Liver (tissue), 9 donors: ENCODE data around the gene TRMT5. TPM values are rescaled to one million over a fixed set of nuclear protein-coding genes. Genes with fewer than 3 reads are reported as not detected.

Source experiments
- DNase-seq: peaks from one replicate; pipeline ENCODE4 v3.0.0-alpha.2; 2017; ENCODE audit warnings: low spot score
- H3K27ac ChIP-seq, 2 donors: one replicate each; pipeline ENCODE4 v1.7.0; 2013; ENCODE audit warnings: inconsistent platforms in 2 of 2, low read length in 2 of 2, control low read depth in 1 of 2, low read depth in 1 of 2, mild to moderate bottlenecking in 1 of 2
- H3K27me3 ChIP-seq, 4 donors: one replicate each; pipeline versions ENCODE4 v1.6.1 to v1.7.0; 2013; ENCODE audit warnings: low read length in 3 of 4, inconsistent platforms in 1 of 4, mild to moderate bottlenecking in 1 of 4, moderate library complexity in 1 of 4; ENCODE audit not compliant: control insufficient read depth in 4 of 4, insufficient read depth in 4 of 4
- H3K36me3 ChIP-seq, 4 donors: one replicate each; pipeline versions ENCODE4 v1.6.1 to v1.7.0; 2013; ENCODE audit warnings: low read length in 3 of 4, mild to moderate bottlenecking in 3 of 4, low read depth in 1 of 4, moderate library complexity in 1 of 4; ENCODE audit not compliant: control insufficient read depth in 4 of 4, insufficient read depth in 3 of 4
- H3K4me1 ChIP-seq, 4 donors: one replicate each; pipeline versions ENCODE4 v1.6.1 to v1.7.0; 2013; ENCODE audit warnings: low read length in 3 of 4, mild to moderate bottlenecking in 3 of 4, moderate library complexity in 1 of 4; ENCODE audit not compliant: control insufficient read depth in 4 of 4, insufficient read depth in 4 of 4
- H3K4me3 ChIP-seq, 3 donors: one replicate each; pipeline versions ENCODE4 v1.6.1 to v1.7.0; 2013; ENCODE audit warnings: low read length in 3 of 3, control low read depth in 1 of 3, low read depth in 1 of 3, mild to moderate bottlenecking in 1 of 3
- H3K9ac ChIP-seq, 2 donors: one replicate each; pipeline ENCODE4 v1.7.0; 2013; ENCODE audit warnings: low read length in 2 of 2, mild to moderate bottlenecking in 2 of 2, moderate library complexity in 2 of 2, control low read depth in 1 of 2, low read depth in 1 of 2
- H3K9me3 ChIP-seq, 4 donors: one replicate each; pipeline versions ENCODE4 v1.6.1 to v1.7.0; 2013; ENCODE audit warnings: low read length in 3 of 4; ENCODE audit not compliant: control insufficient read depth in 4 of 4
- FOXA1 ChIP-seq: IDR thresholded peaks from 2 replicates; pipeline ENCODE4 v1.6.1; 2016; ENCODE audit warnings: antibody characterized with exemption
- FOXA2 ChIP-seq: IDR thresholded peaks from 2 replicates; pipeline ENCODE4 v1.6.1; 2016; ENCODE audit warnings: antibody characterized with exemption
- GABPA ChIP-seq, 2 donors: IDR thresholded peaks in 1 of 2; conservative IDR thresholded peaks in 1 of 2; 2 replicates each; pipeline ENCODE4 v1.6.1; 2016; ENCODE audit warnings: antibody characterized with exemption in 2 of 2, mild to moderate bottlenecking in 1 of 2, moderate library complexity in 1 of 2
- HNF4A ChIP-seq, 2 donors: conservative IDR thresholded peaks; 2 replicates each; pipeline ENCODE4 v1.6.1; 2016; ENCODE audit warnings: antibody characterized with exemption in 2 of 2, mild to moderate bottlenecking in 2 of 2
- HNF4G ChIP-seq: IDR thresholded peaks from 2 replicates; pipeline ENCODE4 v1.6.1; 2016; ENCODE audit warnings: antibody characterized with exemption
- REST ChIP-seq: IDR thresholded peaks from 2 replicates; pipeline ENCODE4 v1.6.1; 2016; ENCODE audit warnings: antibody characterized with exemption, mild to moderate bottlenecking
- RXRA ChIP-seq, 2 donors: IDR thresholded peaks; 2 replicates each; pipeline ENCODE4 v1.6.1; 2017 to 2018; ENCODE audit warnings: antibody characterized with exemption in 2 of 2, mild to moderate bottlenecking in 1 of 2
- TAF1 ChIP-seq: conservative IDR thresholded peaks from 2 replicates; pipeline ENCODE4 v1.6.1; 2016; ENCODE audit warnings: antibody characterized with exemption, mild to moderate bottlenecking
- YY1 ChIP-seq: IDR thresholded peaks from 2 replicates; pipeline ENCODE4 v1.6.1; 2016; ENCODE audit warnings: antibody characterized with exemption, mild to moderate bottlenecking
- ZBTB33 ChIP-seq: IDR thresholded peaks from 2 replicates; pipeline ENCODE4 v1.6.1; 2016; ENCODE audit warnings: antibody characterized with exemption
- WGBS: extraction: QIAGEN DNeasy Blood & Tissue Kit; methylation state at CpG from one replicate; pipeline ENCODE4 v1.1.7; 2013; 5-methylcytosine and 5-hydroxymethylcytosine counted together
- polyA plus RNA-seq, 2 donors: library from polyadenylated mRNA; stranded (reverse) in 1 of 2; unstranded in 1 of 2; fragments of 200-250 nt in 1 of 2; fragments of >200 nt in 1 of 2; fragmentation: Nextera tagmentation in 1 of 2; extraction: Ambion mirVana in 1 of 2; gene quantifications; one replicate each; pipeline versions ENCODE4 v1.2.1 to v1.2.3, GENCODE V29; 2013 to 2015
- total RNA-seq, 2 donors: library from RNA; depleted of rRNA; stranded (reverse); fragments of >200 nt; gene quantifications; one replicate each; pipeline ENCODE4 v1.2.3, GENCODE V29; 2014
- TF ChIP-seq, protein P1 (sequence below): IDR thresholded peaks from 2 replicates; pipeline ENCODE4 v1.6.1; 2016; ENCODE audit warnings: antibody characterized with exemption
- TF ChIP-seq, protein P2 (sequence below): fragments of 150-350 bp; IDR thresholded peaks from 2 replicates; pipeline ENCODE4 v1.5.1; 2017; ENCODE audit warnings: improper control_type of control experiment, low read depth, low read length; ENCODE audit not compliant: missing input control
- TF ChIP-seq, protein P3 (sequence below): IDR thresholded peaks from 2 replicates; pipeline ENCODE4 v1.6.1; 2016; ENCODE audit warnings: antibody characterized with exemption
- donor health status: healthy.
- donor health status: healthy.
- donor health status: healthy.
- donor health status: healthy.
- donor health status: healthy.

The TRMT5 gene
- total and polyA plus RNA-seq, 4 donors: 2.6 to 6.3 (median 4.3) TPM

GRCh38 chr14:60935319-60935718, 45.6 kb downstream of the TRMT5 start:
- H3K36me3 ChIP-seq: no peaks in the 10 kb centered on the region
- no peak overlapping the region for H3K4me3 ChIP-seq
- H3K4me1 ChIP-seq: no peaks in the 10 kb centered on the region
- no peak overlapping the region for H3K27ac ChIP-seq
- no peaks in the 10 kb centered on the region for H3K9me3 ChIP-seq
- H3K27me3 ChIP-seq: no peaks in the 10 kb centered on the region
- DNase-seq: no peak
- no peak overlapping the region for H3K9ac ChIP-seq
- no peak for TF ChIP-seq ZBTB33
- TF ChIP-seq, protein P1, sequence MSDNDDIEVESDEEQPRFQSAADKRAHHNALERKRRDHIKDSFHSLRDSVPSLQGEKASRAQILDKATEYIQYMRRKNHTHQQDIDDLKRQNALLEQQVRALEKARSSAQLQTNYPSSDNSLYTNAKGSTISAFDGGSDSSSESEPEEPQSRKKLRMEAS: no peak
- no peak for TF ChIP-seq REST
- TF ChIP-seq HNF4A (conservative IDR thresholded peaks at IDR 0.05): no peak
- TF ChIP-seq FOXA1: no peak
- TF ChIP-seq, protein P2, sequence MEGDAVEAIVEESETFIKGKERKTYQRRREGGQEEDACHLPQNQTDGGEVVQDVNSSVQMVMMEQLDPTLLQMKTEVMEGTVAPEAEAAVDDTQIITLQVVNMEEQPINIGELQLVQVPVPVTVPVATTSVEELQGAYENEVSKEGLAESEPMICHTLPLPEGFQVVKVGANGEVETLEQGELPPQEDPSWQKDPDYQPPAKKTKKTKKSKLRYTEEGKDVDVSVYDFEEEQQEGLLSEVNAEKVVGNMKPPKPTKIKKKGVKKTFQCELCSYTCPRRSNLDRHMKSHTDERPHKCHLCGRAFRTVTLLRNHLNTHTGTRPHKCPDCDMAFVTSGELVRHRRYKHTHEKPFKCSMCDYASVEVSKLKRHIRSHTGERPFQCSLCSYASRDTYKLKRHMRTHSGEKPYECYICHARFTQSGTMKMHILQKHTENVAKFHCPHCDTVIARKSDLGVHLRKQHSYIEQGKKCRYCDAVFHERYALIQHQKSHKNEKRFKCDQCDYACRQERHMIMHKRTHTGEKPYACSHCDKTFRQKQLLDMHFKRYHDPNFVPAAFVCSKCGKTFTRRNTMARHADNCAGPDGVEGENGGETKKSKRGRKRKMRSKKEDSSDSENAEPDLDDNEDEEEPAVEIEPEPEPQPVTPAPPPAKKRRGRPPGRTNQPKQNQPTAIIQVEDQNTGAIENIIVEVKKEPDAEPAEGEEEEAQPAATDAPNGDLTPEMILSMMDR: no peak
- no peak for TF ChIP-seq FOXA2
- TF ChIP-seq HNF4G: no peak
- no peak for TF ChIP-seq GABPA (IDR thresholded peaks at IDR 0.05 in 1 of 2, conservative IDR thresholded peaks at IDR 0.05 in 1 of 2)
- TF ChIP-seq, protein P3, sequence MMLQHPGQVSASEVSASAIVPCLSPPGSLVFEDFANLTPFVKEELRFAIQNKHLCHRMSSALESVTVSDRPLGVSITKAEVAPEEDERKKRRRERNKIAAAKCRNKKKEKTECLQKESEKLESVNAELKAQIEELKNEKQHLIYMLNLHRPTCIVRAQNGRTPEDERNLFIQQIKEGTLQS: no peak
- TF ChIP-seq RXRA (IDR thresholded peaks at IDR 0.05): no peak
- no peak for TF ChIP-seq YY1

- H3K9me3 ChIP-seq: no peaks in the 10 kb centered on the region
- 84% methylated on average over 8 of the region's 8 CpGs for WGBS
- DNase-seq: no peak
Measured at GRCh38 chr14:60933920-60934655, 46.8 kb downstream of the TRMT5 start.

More at GRCh38 chr14:60933920-60934655, 46.8 kb downstream of the TRMT5 start:
- no peak overlapping the region for H3K4me3 ChIP-seq
- H3K4me1 ChIP-seq: no peaks in the 10 kb centered on the region
- H3K36me3 ChIP-seq: no peaks in the 10 kb centered on the region
- no peak overlapping the region for H3K9ac ChIP-seq
- no peak for TF ChIP-seq YY1
- no peak for TF ChIP-seq TAF1
- H3K27me3 ChIP-seq: no peaks in the 10 kb centered on the region
- no peak overlapping the region for H3K27ac ChIP-seq
